Lung microvascular endothelial cell (primary cell): Measurements from ENCODE around the gene TEX53. TPM values are rescaled to one million over a fixed set of nuclear protein-coding genes. Genes with fewer than 3 reads are reported as not detected.

Experiments used
- DNase-seq, 2 donors: peaks; one replicate each; pipeline versions ENCODE4 v3.0.0 to v3.0.0-alpha.2; 2010; ENCODE audit warnings: low read depth in 2 of 2
- total RNA-seq: library from RNA; depleted of rRNA; stranded (reverse); fragments of >200 nt; gene quantifications from 2 replicates; pipeline ENCODE4 v1.2.1, GENCODE V29; 2014

TEX53 gene
- not detected in 2 replicates for total RNA-seq

DNA sequence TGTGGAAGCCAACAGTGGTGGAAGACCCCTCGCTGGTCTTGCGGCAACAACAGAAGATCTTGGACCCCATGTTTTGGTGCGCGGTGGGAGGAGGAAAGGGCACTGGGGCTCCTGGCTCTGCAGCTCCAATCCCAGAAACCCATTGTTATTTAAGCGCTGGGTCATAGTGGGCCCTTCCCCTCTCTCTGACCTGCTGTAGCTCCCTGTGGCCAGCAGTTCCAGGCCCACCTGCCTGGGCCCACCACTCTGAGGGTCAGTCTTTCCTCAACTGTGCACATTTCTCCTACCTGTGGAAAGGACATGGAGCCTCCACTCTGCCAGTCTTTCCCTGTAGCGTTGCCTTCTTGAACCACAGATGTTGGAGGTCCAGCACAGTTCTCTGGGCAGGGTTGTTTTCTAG lies at the start of gene TEX53:
Gene TEX53 (minus strand): TSS at position 101 of the 400 bp plus-strand sequence. CDS start 31 bp downstream, at position 70.
- no peak for DNase-seq

DNA sequence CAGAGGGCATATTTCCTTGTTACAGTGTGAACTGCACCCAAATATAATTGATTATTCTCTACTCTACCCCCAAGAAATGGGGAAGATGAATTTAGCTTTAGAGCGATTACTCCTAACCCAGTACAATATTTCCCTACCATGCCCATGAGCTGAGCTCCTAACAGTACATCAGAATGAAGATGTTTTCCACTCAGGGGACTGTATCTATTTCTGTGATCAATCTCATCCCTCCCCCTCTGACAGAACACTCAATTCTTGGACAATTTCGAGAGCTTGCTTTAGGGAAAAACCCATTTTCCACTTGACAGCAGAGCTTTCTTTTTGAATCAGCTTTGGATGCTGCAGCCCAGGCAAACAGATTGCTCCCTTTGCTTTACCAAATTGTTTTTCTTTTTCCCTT lies 49.1 kb upstream of the TEX53 start:
- DNase-seq = no peak

- DNase-seq = no peak
Measured at GRCh38 chr9:114701988-114702387, 44.4 kb upstream of the TEX53 start.

GRCh38 chr9:114697951-114698351 lies 40.3 kb upstream of the TEX53 start:
- no peak for DNase-seq

GRCh38 chr9:114696814-114697544 lies 39.4 kb upstream of the TEX53 start:
- DNase-seq = peak in 1 of 2 donors; percentile 35

DNA sequence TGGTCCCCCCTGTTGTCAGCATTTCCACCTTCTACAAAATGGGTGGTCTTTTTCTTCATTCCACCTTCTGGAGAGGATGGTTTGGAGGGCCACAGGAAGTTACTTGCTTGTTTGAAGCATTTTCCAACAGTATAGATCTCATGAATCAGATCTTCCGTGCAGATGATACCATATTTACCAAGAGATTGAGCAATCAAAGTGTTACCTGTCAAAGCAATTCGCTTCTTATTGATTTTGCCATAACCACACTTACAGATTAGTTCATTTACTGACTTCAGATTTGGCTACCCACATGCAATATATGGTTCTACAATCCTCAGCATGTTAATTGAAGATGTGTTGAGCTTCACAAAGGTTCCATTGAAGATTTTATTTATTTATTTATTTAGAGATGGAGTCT lies 38.3 kb upstream of the TEX53 start:
- DNase-seq = no peak

- DNase-seq = no peak
Measured at GRCh38 chr9:114694719-114695269, 37.2 kb upstream of the TEX53 start.

DNA sequence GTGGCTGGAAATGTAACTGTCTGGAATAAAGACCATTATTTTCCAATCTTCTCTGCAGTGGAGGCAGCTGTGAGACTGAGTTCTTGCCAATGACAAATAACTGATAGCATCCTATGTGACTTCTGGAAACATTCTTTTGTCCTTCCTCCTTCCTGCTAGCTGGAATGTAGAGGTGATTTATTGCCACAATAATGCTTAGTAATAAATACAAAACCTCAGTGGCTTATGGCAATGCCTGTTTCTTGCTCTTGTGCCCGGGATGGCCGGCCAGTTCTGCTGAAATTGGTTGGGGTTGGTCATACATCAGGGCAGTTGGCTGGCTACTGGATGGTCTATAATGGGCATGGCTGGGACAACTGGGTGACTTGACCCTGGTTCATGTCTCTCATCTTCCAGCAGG lies 36.5 kb upstream of the TEX53 start:
- peak; percentile 29 to 40 for DNase-seq

GRCh38 chr9:114693248-114693855 lies 35.7 kb upstream of the TEX53 start:
- no peak for DNase-seq

- DNase-seq = no peak
Measured at GRCh38 chr9:114691956-114692295, 34.3 kb upstream of the TEX53 start.

DNA sequence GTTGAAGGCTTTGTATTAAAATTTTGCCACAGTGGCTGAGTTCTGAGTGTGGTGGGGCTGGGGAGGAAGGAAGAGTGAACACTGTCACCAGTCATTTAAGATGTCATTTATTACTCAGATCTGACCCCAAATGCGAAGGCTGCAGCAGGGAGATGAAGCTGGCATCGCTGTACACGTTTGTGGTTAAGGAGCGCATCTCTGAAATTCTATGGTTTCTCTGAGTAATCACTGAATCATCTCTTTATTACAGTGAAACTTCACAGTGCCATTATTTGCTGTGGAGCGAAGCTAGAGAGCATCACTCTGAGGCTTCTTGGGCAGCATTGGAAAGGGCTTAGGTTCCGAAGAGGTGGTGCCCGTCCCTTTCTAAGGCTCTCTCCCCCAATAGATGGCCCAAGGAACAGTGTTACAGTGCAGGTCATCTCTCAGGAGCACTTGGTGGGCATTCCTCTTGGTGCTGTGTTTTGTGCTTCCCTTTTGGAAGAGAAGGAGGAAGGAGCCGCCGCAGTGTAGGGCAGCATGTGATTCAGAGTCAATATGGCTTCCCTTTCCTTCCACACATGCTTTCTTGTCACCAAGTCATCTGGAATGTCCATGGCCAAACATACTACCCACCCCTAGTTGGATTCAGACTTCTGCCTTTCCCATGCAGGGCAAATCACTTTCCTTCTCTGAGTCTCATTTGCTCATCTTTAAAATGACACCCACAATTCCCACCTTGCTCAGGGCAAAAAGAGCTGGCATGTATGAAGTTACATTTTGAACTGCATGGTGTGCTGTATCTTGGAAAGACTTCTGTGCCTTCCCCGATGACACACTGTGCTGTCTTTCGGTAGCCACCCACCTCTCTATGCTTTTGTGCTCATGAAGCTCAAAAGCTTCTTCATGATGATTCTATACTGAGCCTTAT lies 33.7 kb upstream of the TEX53 start:
- DNase-seq = peak in 1 of 2 donors; percentile 79

GRCh38 chr9:114690308-114690707 lies 32.7 kb upstream of the TEX53 start:
- no peak for DNase-seq

DNA sequence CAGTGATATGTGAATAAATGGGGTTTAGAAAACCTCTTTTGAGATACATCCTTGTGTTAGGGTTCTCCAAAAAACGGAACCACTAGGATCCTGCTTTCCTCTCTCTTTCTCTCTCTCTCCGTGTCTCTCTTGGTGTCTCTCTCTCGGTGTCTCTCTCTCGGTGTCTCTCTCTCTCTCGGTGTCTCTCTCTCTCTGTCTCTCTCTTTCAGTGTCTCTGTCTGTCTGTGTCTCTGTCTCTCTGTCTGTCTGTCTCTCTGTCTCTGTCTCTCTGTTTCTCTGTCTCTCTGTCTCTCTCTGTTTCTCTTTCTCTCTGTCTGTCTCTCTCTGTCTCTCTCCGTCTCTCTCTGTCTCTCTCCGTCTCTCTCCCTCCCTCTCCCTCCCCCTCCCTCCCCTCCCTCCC lies 32.2 kb upstream of the TEX53 start:
- DNase-seq = no peak

GRCh38 chr9:114688909-114689610 lies 31.5 kb upstream of the TEX53 start:
- DNase-seq = no peak

DNA sequence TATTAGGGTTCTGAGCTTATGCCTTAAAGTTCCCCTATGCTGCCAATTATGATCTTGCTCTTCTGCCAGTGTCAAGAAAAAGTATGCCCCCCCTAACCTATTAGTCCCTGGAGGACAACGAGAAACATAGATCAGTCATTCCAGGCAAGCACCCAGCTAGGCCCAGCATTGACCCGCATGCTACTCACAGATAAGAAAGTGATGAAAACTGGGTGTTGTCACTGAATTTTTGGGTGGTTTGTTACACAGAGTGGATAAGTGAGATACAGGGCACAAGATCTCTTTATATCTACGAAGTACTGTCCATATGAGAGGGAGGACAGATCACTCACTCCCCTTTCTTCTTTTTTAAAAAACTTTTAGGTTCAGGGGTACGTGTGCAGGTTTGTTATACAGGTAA lies 30.8 kb upstream of the TEX53 start:
- no peak for DNase-seq

DNA sequence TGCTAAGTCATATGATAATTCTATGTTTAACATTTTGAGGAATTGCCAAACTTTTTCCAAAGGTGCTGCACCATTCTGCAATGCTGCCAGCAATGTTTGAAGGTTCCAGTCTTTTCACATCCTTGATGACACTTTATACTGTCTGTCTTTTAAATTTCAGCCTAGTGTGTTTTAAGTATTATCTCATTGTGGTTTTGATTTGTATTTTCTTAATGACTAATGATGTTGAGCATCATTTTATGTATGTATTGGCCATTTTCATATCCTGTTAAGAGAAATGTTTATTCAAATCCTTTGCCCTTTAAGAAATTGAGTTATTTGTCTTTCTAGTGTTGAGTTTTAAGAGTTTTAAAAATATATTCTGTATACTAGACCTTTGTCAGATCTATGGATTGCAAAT lies 29.4 kb upstream of the TEX53 start:
- peak in 1 of 2 donors; percentile 33 for DNase-seq

DNA sequence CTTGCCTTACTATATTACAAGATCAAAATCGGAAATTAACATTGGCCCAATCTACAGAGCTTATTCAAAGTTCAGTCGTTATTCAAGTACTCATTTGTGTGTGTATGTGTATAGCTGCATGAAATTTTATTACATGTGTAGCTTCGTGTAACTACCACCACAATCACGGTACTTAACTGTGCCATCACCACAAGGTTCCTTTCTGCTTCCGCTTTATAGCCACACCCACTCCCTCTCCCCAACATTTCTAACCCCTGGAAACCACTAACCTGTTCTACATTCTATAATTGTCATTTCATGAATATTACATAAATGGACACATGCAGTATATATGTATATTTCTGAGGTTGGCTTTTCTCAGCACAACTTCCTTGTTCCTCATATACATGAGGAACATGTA lies 28.3 kb upstream of the TEX53 start:
- DNase-seq = no peak

GRCh38 chr9:114684036-114684435 lies 26.4 kb upstream of the TEX53 start:
- DNase-seq = no peak

DNA sequence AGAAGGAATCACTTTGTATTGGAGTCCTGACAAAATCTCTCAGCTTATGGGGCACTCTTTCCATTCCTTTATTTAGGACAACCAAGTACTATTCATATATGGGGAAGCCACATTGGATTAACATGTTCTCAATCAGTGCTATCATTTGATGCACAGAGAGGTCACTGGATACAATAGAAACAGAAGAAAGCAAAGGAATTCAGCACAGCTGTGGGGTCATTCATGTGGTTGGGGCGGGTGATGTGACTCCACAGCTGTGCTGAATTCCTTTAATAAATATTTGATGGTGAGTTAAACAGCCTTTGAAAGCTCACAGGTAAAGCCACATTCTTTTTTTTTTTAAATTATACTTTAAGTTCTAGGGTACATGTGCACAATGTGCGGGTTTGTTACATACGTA lies 25.2 kb upstream of the TEX53 start:
- DNase-seq = no peak

DNA sequence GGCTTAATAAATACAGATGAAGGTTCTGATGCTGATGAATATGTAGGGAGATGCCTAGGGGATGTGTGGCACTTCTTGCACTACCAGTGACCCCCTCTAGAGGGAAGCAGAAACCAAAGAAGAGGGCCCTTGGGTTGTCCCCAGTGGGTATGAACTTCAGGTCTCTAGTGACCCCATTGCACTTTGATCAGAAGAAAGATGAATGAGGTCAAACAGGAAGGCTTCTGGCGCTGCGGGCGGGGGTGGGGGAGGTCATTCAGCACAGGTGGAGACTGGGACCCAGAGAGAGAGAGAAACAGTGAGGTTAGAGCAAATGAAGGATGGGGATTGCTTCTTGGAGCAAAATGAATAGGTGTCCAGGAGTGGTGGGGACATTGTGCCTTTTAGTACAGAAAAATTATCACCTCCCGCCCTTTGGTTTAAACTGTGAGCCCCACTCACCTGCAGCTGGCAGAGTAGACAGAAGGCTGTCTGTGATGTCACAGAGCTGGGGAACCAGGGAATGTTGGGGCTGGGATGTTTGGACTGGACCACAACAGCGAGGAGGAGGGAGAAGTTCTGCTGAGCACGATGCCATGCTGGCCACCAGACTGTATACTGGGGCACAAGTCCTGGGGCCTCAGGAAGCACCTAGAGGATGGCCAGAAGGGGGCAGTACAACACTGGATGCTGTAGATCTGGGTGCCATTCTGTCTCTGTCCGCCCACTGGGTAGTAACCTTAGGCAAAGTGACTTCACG lies 24.2 kb upstream of the TEX53 start, which contains the start of gene TEX48:
Gene TEX48 (minus strand): TSS at position 599 of the 739 bp plus-strand sequence. CDS start 10,469 bp downstream, outside the sequence.
- peak; percentile 88 to 90 for DNase-seq
